GM23338 (cell line): ENCODE results near the gene ACTG2. TPM values are rescaled to one million over a fixed set of nuclear protein-coding genes. Genes with fewer than 3 reads are reported as not detected.

Source experiments
- ATAC-seq: fragments of 200-7000 bp; cut with Tn5 transposase; 3 replicates; pipeline ENCODE4 v1.9.1; 2020
- DNase-seq: peaks from one replicate; pipeline ENCODE4 v3.0.0-alpha.2; 2015; ENCODE audit warnings: low spot score
- H2AFZ ChIP-seq: fragments of 200-600 bp; sonication (generic); 2 replicates; pipeline ENCODE4 v1.8.0; 2016; ENCODE audit warnings: antibody characterized with exemption, mild to moderate bottlenecking, moderate library complexity
- H3F3A ChIP-seq: fragments of 200-600 bp; sonication (generic); replicated peaks from 2 replicates; pipeline ENCODE4 v1.8.0; 2017; ENCODE audit warnings: antibody characterized with exemption, mixed run types, low read depth
- H3K27ac ChIP-seq: fragments of 200-600 bp; sonication (generic); 2 replicates; pipeline ENCODE4 v1.6.1; 2016; ENCODE audit warnings: low read depth
- H3K27me3 ChIP-seq: fragments of 200-600 bp; sonication (generic); 2 replicates; pipeline ENCODE4 v1.8.0; 2016; ENCODE audit warnings: mild to moderate bottlenecking, mixed run types, moderate library complexity; ENCODE audit not compliant: insufficient read depth
- H3K36me3 ChIP-seq: fragments of 200-600 bp; sonication (generic); 2 replicates; pipeline ENCODE4 v1.8.0; 2016; ENCODE audit warnings: mild to moderate bottlenecking; ENCODE audit not compliant: insufficient read depth
- H3K4me1 ChIP-seq: fragments of 200-600 bp; sonication (generic); 2 replicates; pipeline ENCODE4 v1.8.0; 2016; ENCODE audit warnings: mild to moderate bottlenecking, moderate library complexity; ENCODE audit not compliant: insufficient read depth
- H3K4me2 ChIP-seq: fragments of 200-600 bp; sonication (generic); 2 replicates; pipeline ENCODE4 v1.7.1; 2017; ENCODE audit warnings: mixed run types
- H3K4me3 ChIP-seq: fragments of 200-600 bp; sonication (generic); 2 replicates; pipeline ENCODE4 v1.6.1; 2016; ENCODE audit warnings: mixed run types
- H3K79me2 ChIP-seq: fragments of 200-600 bp; sonication (generic); replicated peaks from 2 replicates; pipeline ENCODE4 v1.8.0; 2017; ENCODE audit warnings: mild to moderate bottlenecking; ENCODE audit not compliant: insufficient read depth
- H3K9me2 ChIP-seq: fragments of 200-600 bp; sonication (generic); 2 replicates; pipeline ENCODE4 v1.8.0; 2017; ENCODE audit not compliant: insufficient read depth
- H4K20me1 ChIP-seq: fragments of 200-600 bp; sonication (generic); replicated peaks from 2 replicates; pipeline ENCODE4 v1.8.0; 2017; ENCODE audit warnings: mild to moderate bottlenecking; ENCODE audit not compliant: insufficient read depth
- H3K27ac Mint-ChIP-seq: 2 replicates; pipeline ENCODE4 v1.8.0; 2020; ENCODE audit warnings: inconsistent platforms, mild to moderate bottlenecking, moderate library complexity, mixed read lengths
- H3K27me3 Mint-ChIP-seq: 3 replicates; pipeline ENCODE4 v1.8.0; 2022; ENCODE audit warnings: low read depth, mild to moderate bottlenecking, moderate library complexity, mixed read lengths, inconsistent platforms; ENCODE audit not compliant: insufficient read depth, poor library complexity
- H3K36me3 Mint-ChIP-seq: 3 replicates; pipeline ENCODE4 v1.8.0; 2021; ENCODE audit warnings: low read depth, mild to moderate bottlenecking, inconsistent platforms, moderate library complexity, mixed read lengths
- H3K4me1 Mint-ChIP-seq: 3 replicates; pipeline ENCODE4 v1.8.0; 2020; ENCODE audit warnings: mild to moderate bottlenecking, inconsistent platforms, mixed read lengths
- H3K4me3 Mint-ChIP-seq: 3 replicates; pipeline ENCODE4 v1.8.0; 2021; ENCODE audit warnings: moderate library complexity, mild to moderate bottlenecking, inconsistent platforms, mixed read lengths
- H3K9me3 Mint-ChIP-seq: 3 replicates; pipeline ENCODE4 v1.8.0; 2020; ENCODE audit warnings: moderate library complexity, mild to moderate bottlenecking, inconsistent platforms, mixed read lengths
- ETS1 ChIP-seq: IDR thresholded peaks from 2 replicates; pipeline ENCODE4 v1.6.1; 2016; ENCODE audit warnings: antibody characterized with exemption
- EZH2 ChIP-seq: fragments of 200-600 bp; sonication (generic); IDR thresholded peaks from one replicate; pipeline ENCODE4 v1.8.0; 2017; ENCODE audit warnings: antibody characterized with exemption, mild to moderate bottlenecking, low read depth; ENCODE audit not compliant: unreplicated experiment
- STAT1 ChIP-seq: IDR thresholded peaks from one replicate; pipeline ENCODE4 v1.6.1; 2016; ENCODE audit warnings: antibody characterized with exemption; ENCODE audit not compliant: unreplicated experiment
- ZNF331 ChIP-seq: fragments of 250-450 bp; sonication (Bioruptor Pico); IDR thresholded peaks from 2 replicates; pipeline ENCODE4 v1.5.0; 2020; ENCODE audit warnings: low read depth, mild to moderate bottlenecking, moderate library complexity
- ZNF462 ChIP-seq: fragments of 250-450 bp; sonication (Bioruptor Pico); IDR thresholded peaks from 2 replicates; pipeline ENCODE4 v1.5.0; 2020; ENCODE audit warnings: mild to moderate bottlenecking, moderate library complexity
- polyA plus RNA-seq: library from polyadenylated mRNA; unstranded; fragments of >200 nt; fragmentation: Nextera tagmentation; extraction: Ambion mirVana; gene quantifications from 2 replicates; pipeline ENCODE4 v1.2.1, GENCODE V29; 2016
- total RNA-seq: library from RNA; depleted of rRNA; stranded (reverse); fragments of >200 nt; shearing (Covaris generic); gene quantifications from 2 replicates; pipeline ENCODE4 v1.2.3, GENCODE V29; 2014
- TF ChIP-seq, protein P1 (sequence below), 2 experiments: fragments of 200-600 bp in 1 of 2; sonication (generic) in 1 of 2; conservative IDR thresholded peaks; 2 replicates each; pipeline versions ENCODE4 v1.5.1 to v1.6.1; 2016 to 2017; ENCODE audit warnings: antibody characterized with exemption in 2 of 2, low read depth in 2 of 2, mild to moderate bottlenecking in 2 of 2, moderate library complexity in 1 of 2

The ACTG2 gene
- total and polyA plus RNA-seq, 2 experiments from 2014 or later: 8.0 to 8.5 TPM

- no peak overlapping the region for H3K4me3 ChIP-seq
- no peaks in the 10 kb centered on the region for H3F3A ChIP-seq
- TF ChIP-seq STAT1: no peak
- TF ChIP-seq ETS1: no peak
- no peak for TF ChIP-seq EZH2
- TF ChIP-seq ZNF331 (CRISPR knock-in tag): no peak
- TF ChIP-seq, protein P1, sequence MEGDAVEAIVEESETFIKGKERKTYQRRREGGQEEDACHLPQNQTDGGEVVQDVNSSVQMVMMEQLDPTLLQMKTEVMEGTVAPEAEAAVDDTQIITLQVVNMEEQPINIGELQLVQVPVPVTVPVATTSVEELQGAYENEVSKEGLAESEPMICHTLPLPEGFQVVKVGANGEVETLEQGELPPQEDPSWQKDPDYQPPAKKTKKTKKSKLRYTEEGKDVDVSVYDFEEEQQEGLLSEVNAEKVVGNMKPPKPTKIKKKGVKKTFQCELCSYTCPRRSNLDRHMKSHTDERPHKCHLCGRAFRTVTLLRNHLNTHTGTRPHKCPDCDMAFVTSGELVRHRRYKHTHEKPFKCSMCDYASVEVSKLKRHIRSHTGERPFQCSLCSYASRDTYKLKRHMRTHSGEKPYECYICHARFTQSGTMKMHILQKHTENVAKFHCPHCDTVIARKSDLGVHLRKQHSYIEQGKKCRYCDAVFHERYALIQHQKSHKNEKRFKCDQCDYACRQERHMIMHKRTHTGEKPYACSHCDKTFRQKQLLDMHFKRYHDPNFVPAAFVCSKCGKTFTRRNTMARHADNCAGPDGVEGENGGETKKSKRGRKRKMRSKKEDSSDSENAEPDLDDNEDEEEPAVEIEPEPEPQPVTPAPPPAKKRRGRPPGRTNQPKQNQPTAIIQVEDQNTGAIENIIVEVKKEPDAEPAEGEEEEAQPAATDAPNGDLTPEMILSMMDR (conservative IDR thresholded peaks at IDR 0.05; ENCODE audit: low read depth in 2 of 2): peak; percentile 53 to 56
- no peak for TF ChIP-seq ZNF462
- ATAC-seq (peak; percentile 86), DNase-seq (peak; percentile 58)
- peaks cover 42% of the 10 kb centered on the region for H3K36me3 ChIP-seq
- no peak overlapping the region for H3K27ac ChIP-seq
- H3K4me3 Mint-ChIP-seq: no peak overlapping the region
- H3K27me3 ChIP-seq: no peaks in the 10 kb centered on the region
- H3K27ac Mint-ChIP-seq: no peak overlapping the region
- H3K79me2 ChIP-seq: no peaks in the 10 kb centered on the region
- no peaks in the 10 kb centered on the region for H3K4me1 ChIP-seq
- H3K36me3 Mint-ChIP-seq: peaks cover 59% of the 10 kb centered on the region
- no peaks in the 10 kb centered on the region for H3K4me1 Mint-ChIP-seq
- H3K27me3 Mint-ChIP-seq: peaks cover 3% of the 10 kb centered on the region
- no peaks in the 10 kb centered on the region for H3K9me2 ChIP-seq
- no peak overlapping the region for H2AFZ ChIP-seq
- H3K9me3 Mint-ChIP-seq: no peaks in the 10 kb centered on the region
- no peak overlapping the region for H3K4me2 ChIP-seq
- peaks cover 11% of the 10 kb centered on the region; the same call in 1 of the 2 replicates for H4K20me1 ChIP-seq
Observed at GRCh38 chr2:73851274-73851673, 41.5 kb upstream of the ACTG2 start.
